Measurements from ENCODE around the gene FCGR3A.
"Not testable (repeated sequence)": the region's sequence is repeated elsewhere in the genome, so short reads cannot be mapped to it uniquely, and the experiment has no call there.

The FCGR3A gene

DNA sequence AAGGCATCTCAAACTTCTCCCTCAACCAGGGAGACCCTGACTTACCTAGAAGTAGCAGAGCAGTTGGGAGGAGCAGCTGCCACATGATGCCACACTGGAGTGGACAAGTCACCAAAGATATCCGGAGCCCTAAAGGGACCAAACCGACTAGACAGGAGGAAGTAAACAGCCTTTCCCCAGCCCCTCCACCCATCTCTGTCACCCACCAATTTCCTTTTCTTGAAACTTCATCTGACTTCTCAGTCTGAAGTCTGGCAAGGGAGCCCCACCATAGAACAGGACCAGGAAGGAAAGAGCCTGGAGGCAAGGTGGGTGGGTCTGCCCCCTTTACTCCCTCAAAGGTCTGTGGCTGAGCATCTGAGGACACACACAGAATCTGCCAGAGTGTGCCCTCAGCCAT, at the start of gene FCGR3A:
FCGR3A (minus strand) TSS at position 167 of the 400 bp plus-strand sequence; CDS start at position 85, 82 bp downstream.
- no peak for DNase-seq

DNA sequence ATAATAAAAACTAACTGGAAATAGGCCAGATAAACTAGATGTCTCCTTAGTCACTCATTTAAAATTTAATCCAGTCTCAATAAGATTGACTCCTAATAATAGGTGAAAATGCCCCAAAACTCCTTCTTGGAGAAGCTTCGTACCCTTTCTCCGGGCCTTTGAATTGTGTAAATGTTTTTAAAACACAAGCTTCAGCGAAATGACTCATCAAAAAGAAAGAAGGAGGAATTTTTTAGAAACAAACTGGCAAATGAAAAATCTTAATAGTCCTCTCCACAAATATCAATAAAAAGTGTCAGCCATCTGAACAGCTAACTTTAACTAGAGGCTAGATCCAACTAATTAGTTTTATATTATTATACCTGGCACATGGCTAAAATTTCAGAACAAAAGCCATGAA, 47.5 kb upstream of the FCGR3A start:
- DNase-seq, result not testable (repeated sequence)

DNA sequence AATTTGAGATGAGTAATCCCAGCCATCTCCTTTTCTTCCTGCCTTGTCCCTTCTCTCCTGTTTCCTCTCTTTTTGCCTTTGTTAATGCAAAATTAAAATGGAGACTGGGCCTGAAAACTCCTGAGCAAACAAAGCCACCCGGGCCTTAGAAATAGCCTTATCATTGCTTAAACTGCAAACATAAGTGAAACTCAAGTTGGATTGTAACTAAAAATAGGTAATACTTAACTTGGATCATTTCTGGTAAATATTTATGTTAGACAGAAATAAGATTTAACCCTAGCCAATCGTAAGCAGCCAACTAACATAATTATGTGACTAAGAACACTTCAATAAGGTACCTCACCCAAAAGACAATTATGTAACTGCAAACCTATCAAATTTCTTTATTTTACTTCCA, 46.0 kb upstream of the FCGR3A start:
- DNase-seq, result not testable (repeated sequence)

DNA sequence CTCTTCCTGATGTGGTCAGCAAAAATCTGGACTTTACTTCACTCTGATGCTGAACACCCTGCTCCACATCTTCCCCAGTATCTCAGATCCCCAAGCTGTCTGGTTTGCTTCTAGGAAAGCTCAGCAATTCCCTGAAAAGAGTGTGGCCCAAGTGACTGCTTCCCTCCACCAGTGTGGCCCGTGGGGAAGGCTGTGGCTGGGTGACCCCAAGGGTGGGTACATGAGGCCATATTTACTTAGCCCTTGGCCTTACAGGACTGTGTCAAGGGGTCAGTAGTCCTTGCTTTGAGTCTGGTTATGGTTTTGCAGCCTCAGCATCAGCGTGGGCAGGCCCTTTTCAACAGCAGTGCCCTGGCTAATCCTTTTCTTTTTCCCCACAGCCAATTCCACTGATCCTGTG, 45.6 kb upstream of the FCGR3A start:
- DNase-seq, result not testable (repeated sequence)

DNA sequence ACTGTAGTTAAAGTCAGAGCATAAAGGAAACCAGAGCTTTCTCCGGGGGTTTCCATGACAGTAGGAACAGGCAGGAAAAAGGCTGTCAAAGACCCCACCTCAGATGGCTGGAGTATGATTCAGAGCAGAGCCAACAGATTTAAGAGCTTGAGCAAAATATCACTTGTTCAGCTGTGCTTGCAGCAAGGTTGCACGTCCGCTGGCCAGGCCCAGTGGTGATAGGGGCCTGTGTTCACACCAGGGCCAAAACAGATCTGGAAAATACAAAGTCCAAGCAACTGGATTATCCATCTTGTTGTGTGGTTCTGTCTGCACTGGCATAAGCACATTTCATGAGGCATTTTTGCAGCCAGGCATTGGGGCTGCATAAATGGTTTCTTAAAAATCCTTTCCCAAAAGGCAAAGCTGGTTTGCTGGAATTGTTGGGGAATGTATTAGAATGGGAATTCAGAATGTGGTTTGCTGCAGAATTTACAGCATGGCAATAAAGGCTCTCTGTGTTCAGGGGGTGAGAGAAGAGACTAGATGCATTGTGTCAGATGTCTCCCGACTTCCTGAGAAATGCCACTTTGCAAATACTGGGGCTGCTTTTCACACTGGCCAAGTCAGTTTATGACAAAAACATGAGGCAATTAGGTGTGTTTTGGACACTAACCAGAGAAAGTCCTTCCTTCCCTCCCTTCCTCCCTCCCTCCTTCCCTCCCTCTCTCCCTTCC, 44.8 kb upstream of the FCGR3A start:
- not testable (repeated sequence) for DNase-seq

DNA sequence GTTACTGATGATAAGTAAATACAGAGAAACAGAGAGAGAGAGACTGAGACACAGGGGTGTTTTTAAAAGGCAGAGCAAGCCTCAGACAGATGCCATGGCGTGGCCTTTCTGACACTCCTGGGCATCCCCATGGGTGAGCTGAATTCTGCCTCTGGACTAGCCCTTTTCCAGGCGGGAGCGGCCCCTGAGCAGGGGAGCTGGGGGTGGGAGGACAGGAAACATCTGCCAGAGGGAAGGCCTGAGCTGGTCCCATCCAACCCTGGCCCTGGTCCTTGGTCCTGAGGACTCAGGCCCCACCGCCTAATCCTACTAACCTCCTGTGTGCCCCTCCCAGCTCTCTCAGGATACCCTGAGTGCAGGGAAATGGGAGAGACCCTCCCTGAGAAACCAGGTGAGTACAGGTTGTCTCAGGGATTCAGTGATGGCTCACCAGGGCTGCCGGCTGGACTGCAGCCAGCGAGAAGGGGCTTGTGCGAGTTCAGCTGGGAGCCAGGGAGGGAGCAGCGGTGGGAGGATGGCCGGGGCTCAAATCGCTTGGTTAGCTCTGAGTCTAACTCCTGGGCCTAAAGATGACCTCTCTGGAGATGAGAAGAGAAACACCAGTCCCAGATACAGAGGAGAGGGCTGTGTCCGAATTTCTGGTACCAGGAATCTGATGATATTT, 43.6 kb upstream of the FCGR3A start:
- not testable (repeated sequence) for DNase-seq

DNA sequence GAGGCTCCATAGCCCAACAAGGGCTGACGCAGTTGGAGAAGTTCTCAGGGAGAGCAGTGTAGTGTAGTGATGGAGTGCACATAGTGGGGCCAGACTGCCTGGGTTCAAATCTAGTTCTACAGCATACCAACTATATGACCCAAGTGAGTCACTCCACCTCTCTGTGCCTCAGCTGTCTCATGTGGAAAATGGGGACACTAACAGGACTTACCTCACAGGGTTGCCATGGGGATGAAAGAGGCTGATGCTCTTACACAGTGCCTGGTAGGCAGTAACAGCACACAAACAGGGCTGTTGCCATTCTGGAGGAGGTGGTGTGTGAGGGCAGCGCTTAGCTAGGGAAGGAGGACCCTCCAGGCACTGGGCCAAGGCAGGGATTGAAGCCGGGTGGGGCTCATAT, 43.0 kb upstream of the FCGR3A start:
- DNase-seq, result not testable (repeated sequence)

DNA sequence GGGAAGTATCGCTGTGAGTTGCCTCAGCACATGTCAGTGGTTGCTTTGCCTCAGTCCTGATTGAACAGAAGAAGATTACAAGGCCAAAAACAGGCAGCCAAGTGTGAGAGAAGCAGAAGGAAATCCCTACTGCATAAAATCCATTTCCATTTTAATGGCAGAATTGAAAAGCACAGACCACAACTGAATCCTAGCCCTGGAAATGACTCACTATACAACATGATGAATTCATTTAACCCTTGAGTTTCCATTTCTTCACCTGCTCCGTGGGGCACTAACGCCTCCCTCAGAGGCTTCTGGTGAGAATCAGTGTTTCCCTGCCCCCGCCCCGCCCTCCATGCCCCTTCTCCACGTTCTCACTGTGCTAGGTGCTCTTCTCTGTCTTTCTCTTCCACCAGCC, 40.3 kb upstream of the FCGR3A start:
- DNase-seq, result not testable (repeated sequence)

DNA sequence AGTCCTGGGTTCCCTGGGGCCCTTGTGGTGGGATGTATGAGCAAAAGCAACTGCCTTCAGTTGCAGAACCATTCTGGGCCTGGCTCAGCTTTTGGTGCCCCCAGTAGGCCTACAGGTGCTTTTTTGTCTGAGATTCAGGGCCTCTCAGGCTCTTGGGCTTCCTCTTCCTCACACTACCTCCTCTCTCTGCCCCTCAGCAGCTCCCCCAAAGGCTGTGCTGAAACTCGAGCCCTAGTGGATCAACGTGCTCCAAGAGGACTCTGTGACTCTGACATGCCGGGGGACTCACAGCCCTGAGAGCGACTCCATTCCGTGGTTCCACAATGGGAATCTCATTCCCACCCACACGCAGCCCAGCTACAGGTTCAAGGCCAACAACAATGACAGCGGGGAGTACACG, 39.7 kb upstream of the FCGR3A start:
- DNase-seq, result not testable (repeated sequence)

DNA sequence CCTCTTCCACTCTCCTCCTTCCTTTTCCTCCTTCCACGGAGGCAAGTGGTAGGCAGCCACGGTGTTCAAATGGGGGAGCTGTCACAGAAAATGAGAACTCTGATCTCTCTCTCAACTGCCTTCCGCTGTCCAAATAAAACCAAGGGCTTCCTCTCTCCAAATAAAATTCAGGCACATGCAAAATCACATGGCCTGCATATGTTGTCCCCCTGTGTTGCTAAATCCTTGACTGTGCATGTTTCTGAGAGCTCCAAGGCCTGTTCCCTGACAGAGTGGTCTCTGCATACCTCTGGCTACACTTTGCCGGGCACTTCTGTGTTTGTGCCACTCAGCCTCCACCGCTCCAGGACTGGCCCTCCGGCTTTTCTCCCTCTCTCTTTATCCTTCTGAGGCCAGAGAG, 39.0 kb upstream of the FCGR3A start:
- not testable (repeated sequence) for DNase-seq

DNA sequence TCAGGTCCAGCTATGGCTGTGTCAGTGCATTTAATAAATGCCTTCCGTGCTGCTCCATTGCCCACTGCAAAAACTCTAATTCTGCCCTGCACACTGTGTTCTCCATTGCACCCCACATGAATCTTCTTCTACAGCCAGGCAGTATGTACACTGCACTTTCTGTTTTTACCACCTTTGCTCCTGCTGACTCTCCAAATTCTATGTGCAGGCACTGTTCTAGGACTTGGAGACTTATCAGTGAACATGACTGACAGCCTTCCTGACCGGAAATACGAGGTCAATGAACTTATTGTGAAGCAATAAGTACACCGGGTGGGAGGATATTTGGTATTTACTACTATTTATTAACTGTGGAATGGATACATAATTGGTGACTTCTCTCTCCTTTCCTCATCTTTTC, 33.3 kb upstream of the FCGR3A start:
- not testable (repeated sequence) for DNase-seq

DNA sequence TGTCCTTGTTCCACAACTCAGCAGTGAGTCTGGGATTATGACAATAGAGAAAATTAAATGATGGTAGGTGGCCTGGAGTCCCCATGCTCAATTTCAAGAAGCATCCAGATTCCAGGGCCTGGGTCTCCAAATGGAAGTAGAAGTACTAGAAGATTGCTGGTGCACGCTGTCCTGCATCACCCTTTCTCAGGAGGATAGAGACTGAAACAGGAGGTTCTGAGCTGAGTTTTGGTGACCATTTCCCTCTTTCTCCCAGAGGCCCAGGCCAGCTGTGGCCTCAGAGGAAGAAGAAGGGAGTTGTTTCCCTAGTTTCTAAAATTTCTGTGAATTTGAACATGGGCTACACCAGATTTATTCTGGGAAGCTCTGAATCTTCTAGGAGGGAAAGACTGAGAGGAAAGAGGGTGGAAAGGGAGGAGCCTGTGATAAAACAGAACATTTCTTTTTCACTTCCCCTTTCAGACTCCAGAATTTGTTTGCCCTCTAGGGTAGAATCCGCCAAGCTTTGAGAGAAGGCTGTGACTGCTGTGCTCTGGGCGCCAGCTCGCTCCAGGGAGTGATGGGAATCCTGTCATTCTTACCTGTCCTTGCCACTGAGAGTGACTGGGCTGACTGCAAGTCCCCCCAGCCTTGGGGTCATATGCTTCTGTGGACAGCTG, 31.4 kb upstream of the FCGR3A start:
- not testable (repeated sequence) for DNase-seq

DNA sequence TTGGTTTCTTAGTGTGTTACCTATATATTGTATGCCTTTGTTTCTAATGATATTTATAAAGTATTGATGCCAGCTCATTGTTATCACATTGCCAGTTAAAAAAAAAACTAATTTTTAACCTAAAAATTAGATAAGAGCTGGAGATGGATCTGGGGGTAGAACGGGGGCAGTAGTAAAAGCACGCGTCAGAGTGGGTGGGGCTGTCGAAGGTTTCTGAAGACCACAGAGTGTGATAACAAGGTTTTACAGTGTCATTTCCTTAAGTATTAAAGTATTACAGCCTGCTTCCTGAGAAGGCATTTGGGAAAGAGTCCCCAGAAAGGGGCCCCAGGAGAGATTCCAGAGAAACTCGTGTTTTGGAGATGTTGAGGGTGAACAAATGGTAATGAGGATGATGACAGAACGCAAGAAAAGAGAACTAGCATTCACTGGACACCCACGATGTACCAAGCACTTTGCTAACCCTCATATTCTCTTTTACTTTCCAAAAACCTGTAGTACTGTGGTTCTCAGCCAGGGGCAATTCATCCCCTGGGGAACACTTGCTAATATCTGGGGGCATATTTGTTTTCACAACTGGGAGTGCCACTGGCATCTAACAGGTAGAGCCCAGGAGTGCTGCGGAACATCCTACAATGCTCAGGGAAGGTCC, 30.4 kb upstream of the FCGR3A start:
- not testable (repeated sequence) for DNase-seq

DNA sequence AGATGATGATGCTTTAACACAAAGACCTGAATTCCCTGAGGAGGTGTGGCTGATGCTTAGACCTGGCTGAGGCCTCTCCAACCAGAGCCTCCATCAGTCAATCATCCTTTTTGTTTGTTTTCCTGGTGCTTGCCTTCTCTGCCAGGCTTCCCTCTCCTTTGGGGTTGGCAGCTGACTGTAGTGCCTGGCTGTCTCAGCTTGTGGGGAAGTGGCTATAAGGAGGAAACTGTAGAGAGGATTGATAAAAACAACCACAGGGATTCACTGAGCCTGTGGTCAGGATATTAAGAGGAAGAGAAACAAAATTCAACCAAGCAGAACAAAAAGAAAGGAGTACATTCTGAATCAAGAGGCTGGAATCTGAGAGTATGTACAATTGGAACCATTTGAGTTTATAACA, 27.1 kb upstream of the FCGR3A start:
- DNase-seq, result not testable (repeated sequence)

DNA sequence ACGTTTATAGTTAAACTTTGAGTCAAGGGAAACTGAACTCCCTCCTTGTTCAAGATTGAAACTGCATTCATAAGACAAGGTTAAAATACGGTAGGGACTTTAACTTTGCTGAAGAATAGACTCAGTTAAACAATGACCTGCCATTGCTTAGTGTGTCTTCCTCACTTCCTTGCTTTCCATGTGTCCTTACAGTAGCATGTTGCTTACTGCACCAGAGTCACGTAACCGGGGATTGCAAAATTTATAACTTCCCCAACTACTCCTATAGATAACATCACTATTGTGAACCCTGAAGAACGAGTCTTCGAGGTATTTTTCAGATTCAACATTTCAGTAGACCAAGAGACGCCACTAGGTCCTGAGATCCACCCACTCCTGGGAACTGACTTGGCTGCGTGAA, 22.1 kb upstream of the FCGR3A start:
- not testable (repeated sequence) for DNase-seq

DNA sequence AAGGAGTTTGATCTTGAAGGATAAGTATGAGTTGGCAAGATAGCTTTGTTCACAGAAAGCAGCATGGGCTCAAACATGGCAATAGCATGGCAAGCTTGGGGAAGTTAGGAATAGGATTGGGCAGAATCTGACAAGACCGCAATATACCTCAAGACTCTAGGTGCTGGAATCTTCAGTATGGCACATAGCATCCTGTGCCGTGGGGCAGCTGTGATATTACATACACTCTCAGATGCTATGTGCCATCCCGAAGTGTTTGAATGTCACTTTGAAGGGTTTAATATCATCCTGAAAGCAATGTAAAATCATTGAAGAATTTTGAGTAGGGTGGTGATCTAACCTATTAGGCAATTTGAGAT, 17.0 kb upstream of the FCGR3A start:
- not testable (repeated sequence) for DNase-seq

DNA sequence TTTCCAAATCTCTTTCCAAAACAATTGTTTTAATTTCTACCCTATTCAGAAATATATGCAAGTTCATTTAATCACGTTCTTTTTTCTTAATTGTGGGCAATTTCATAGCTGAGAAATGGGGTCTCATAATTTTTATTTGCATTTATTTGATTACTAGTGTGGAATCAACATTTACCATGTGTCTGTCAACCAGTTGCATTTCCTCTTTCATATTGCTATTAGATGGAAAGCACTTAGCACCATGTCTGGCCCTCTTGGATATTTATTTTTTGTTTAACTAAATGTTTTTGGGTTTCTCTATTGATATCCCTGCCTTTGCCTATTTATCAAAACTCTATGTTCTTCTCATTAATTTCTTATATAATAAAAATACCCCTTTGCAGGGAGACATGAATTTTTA, 13.9 kb upstream of the FCGR3A start:
- DNase-seq, result not testable (repeated sequence)

DNA sequence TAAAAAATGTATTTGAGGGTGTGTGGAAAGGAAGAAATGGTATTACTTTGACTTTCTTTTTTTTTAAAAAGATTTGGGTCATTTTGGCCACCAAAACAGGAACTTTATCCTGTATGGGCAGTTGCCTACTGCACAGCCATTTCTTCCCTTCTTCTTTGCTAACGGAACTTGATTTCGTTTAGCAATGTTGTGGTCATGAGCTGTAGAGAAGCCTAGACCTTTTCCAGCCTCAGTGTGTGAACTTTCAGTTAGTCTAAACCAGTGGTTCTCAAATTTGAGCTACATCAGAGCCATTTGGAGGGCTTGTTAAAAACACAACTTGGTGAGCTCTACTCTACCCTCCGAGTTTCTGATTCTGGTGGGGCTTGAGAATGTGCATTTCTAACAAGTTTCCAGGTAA, 12.8 kb upstream of the FCGR3A start:
- DNase-seq, result not testable (repeated sequence)

DNA sequence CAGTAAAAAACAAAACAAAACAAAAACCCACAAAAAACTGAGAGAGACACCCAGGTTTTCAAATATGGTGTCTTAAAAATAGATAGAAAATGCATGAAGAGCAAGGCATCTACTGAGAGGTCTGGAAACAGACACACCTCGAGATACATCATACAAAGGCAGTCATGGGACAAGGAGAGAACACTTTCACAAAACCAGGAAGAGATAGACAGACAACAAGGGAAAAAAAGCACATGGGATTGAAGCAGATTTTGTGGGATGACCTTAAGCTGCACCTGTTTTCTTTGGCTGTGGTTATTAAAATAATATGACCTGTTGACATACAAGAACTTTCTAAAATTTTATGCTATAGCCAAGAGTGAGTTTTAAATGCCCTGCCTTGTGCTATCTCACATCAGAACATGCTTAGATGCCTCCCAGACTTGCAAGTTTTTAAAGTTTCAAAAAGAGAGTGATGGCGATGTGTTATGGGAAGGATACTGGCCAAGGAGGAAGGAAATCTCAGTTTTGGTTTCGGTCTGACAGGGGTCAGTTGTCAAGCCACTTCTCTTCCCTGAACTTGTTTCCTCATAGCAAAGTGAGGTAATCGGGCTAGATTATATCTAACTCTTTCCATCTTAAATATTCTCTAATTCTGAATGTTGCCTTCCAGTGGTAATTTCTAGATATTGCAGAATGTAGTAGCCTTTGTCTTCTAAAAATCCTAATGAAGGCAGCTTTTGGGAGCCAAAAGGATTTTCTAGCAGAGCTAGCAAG, 11.5 kb upstream of the FCGR3A start:
- not testable (repeated sequence) for DNase-seq

DNA sequence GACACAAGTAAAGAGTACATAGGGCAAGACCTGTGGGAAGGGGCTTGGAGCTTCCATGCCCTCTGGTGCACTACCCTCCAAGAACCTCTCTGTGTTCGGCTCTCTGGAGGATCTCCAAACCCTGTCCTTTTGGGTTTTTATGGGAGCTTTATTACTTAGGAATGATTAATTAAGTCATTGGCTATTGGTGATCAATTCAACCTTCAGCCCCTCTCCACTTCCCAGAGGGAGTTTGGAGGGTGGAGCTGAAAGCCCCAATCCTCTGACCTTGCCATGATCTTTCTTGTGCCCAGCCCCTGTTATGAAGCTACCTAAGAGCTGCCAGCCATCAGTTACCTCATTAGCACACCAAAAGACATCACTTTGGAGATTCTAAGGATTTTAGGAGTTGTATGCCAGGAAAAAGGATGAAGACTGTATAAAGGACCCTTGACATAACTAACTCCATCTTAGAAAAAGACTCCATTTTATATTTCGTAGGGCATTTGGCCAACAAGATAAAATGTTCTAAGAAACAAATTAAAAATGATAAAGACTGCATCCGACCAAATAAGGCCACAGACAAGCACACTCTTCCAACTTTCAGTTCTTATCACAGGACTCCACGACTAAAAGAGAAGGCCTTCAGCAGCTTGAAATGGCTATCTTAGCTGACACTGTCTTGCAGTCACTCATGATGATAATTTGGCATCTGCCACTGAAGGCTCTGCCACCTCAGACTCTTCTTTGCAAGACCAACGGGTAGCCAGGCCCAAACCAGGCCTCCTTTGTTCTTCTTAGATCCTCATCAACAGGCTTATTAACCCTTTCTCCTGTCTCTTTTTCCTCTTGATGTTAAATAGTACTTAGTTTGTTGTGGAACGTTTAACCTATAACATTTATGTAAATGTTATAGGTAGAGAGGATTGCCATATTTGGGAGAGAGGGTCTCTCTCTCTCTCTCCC, 8.2 kb upstream of the FCGR3A start:
- not testable (repeated sequence) for DNase-seq

DNA sequence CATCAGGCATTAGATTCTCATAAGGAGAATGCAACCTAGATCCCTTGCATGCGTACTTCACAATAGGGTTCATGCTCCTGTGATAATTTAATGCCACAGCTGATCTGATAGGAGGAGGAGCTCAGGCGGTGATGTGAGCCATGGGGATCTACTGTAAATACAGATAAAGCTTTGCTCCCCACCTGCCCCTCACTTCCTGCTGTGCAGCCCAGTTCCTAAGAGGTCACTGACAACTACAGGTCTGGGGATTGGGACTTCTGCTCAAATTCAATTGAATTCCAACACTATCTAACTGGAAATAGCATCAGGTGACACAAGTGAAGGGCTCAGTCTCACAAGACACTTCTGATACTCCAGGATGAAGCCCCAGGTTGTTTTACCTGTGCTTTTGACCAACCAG, 7.4 kb upstream of the FCGR3A start:
- not testable (repeated sequence) for DNase-seq
